Type B pancreatic cell (in vitro differentiated cells): ENCODE measurements around the gene PRRG3. TPM values are rescaled to one million over a fixed set of nuclear protein-coding genes. Genes with fewer than 3 reads are reported as not detected.

Source experiments
- DNase-seq: peaks from one replicate; pipeline ENCODE4 v3.0.0; 2021; ENCODE audit warnings: mixed read lengths; ENCODE audit not compliant: unreplicated experiment; ENCODE audit errors: extremely low spot score
- H3K27ac Mint-ChIP-seq: 2 replicates; pipeline ENCODE4 v1.8.0; 2021; ENCODE audit warnings: mild to moderate bottlenecking, mixed read lengths
- H3K27me3 Mint-ChIP-seq: 2 replicates; pipeline ENCODE4 v1.8.0; 2021; ENCODE audit warnings: mixed read lengths
- H3K36me3 Mint-ChIP-seq: 2 replicates; pipeline ENCODE4 v1.8.0; 2021; ENCODE audit warnings: mixed read lengths
- H3K4me1 Mint-ChIP-seq: one replicate; pipeline ENCODE4 v1.8.0; 2021; ENCODE audit warnings: mixed read lengths; ENCODE audit not compliant: unreplicated experiment
- H3K4me3 Mint-ChIP-seq: 2 replicates; pipeline ENCODE4 v1.8.0; 2021; ENCODE audit warnings: mild to moderate bottlenecking, mixed read lengths
- H3K9me3 Mint-ChIP-seq: 2 replicates; pipeline ENCODE4 v1.8.0; 2021; ENCODE audit warnings: mixed read lengths
- long read RNA-seq: library from polyadenylated mRNA; unstranded; transcript quantifications from one replicate; pipeline ENCODE4 v2.0.0, GENCODE V29; 2020
- total RNA-seq: library from RNA; stranded (reverse); gene quantifications from 2 replicates; pipeline ENCODE4 v1.2.1, GENCODE V29; 2021; ENCODE audit warnings: low replicate concordance
- TF ChIP-seq, protein P1 (sequence below): fragments of 200-600 bp; sonication (generic); conservative IDR thresholded peaks from 2 replicates; pipeline ENCODE4 v1.5.0; 2021; ENCODE audit warnings: antibody characterized with exemption, mild to moderate bottlenecking

PRRG3 gene
- 0.43 and 2.6 TPM in 2 replicates for total RNA-seq
- long read RNA-seq, result 0 reads

DNA sequence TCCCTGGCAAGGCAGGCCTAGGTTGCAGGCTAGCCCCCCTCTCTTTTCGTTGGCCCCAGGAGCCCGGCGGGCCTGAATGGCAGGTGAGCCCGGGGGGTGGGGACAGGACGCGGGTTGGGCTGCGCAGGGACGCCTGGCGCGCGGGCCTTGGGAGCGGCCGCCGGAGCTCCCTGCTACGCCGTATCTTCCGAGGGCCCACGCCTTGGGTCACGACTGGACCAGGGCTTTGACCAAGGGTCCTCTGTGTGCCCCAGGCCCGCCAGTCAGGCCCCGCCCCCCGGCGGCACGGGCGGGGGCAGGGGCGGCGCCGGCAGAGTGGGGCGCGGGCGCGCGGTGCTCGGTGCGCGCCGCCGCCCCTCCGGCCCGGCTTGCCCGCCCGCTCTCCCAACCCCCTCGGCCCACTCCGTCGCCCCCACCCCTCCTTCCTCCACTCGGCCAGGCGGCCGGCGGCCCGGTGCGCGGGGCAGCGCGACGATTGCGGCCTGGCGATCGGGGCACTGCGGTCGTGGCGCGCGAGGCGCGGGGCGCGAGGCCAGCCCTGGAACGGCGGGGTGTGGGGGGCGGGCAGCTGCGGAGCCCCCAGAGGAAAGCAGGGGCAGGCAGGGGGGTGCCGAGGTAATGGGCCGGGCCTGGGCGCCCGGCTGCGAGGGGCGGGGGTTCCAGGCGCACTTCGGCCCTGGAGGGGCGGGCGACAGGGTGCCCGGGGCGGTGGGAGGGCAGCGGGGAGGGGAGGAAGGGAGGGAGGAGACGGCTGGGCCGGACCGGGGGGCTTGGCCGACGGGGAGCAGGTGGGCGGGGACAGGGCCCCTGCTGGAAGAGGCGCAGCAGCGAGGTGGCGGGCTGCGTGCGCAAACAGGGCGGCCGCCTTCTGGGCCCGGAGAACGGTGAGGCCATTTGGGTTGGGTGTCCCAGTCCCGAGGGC, at the start of gene PRRG3:
TSS of gene PRRG3 (plus strand) at position 798 of the 922 bp plus-strand sequence. CDS start 3,357 bp downstream, outside the sequence.
- DNase-seq, result no peak
- Mint-ChIP-seq H3K4me3 (peak within 1 kb of the TSS; percentile 80), H3K9me3 (peaks cover 5% of the 10 kb centered on the region)

DNA sequence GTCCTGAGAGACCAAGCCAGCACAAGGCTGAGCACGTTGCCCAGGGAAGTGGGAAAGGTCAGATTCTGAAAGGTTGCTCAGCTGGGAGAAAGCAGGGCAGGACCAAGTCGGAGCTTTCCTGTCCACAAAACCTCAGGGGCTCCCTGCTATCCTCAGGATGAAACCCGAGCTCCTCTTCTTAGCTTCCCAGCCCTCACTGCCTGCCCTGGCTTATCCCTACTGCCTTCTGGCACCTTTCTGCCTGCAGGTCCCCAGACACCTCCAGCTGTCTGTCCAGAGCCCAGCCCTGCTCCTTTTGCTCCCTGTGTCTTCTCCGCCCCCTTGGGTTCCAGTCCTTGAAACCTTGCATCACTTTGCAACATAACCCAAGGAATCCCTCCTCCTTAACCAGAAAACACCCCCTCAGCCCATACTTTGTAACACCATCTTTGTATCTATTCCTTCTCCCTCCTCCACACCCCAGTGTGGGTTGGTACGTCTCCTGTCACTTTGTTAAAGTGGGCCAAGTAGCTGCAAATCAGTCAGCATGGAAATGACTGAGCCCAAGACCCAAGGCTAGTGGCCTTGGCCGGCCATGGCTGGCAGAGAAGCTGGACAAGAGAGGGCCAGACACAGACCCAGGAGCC, 20.0 kb upstream of the PRRG3 start:
- DNase-seq, result no peak

More for the DNA sequence above, at the start of gene PRRG3:
- Mint-ChIP-seq H3K27me3 (peaks cover 24% of the 10 kb centered on the region), H3K36me3 (no peaks in the 10 kb centered on the region), H3K27ac (no peak within 1 kb of the TSS), H3K4me1 (peaks cover 4% of the 10 kb centered on the region)
- TF ChIP-seq, protein P1, sequence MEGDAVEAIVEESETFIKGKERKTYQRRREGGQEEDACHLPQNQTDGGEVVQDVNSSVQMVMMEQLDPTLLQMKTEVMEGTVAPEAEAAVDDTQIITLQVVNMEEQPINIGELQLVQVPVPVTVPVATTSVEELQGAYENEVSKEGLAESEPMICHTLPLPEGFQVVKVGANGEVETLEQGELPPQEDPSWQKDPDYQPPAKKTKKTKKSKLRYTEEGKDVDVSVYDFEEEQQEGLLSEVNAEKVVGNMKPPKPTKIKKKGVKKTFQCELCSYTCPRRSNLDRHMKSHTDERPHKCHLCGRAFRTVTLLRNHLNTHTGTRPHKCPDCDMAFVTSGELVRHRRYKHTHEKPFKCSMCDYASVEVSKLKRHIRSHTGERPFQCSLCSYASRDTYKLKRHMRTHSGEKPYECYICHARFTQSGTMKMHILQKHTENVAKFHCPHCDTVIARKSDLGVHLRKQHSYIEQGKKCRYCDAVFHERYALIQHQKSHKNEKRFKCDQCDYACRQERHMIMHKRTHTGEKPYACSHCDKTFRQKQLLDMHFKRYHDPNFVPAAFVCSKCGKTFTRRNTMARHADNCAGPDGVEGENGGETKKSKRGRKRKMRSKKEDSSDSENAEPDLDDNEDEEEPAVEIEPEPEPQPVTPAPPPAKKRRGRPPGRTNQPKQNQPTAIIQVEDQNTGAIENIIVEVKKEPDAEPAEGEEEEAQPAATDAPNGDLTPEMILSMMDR, result no peak

DNA sequence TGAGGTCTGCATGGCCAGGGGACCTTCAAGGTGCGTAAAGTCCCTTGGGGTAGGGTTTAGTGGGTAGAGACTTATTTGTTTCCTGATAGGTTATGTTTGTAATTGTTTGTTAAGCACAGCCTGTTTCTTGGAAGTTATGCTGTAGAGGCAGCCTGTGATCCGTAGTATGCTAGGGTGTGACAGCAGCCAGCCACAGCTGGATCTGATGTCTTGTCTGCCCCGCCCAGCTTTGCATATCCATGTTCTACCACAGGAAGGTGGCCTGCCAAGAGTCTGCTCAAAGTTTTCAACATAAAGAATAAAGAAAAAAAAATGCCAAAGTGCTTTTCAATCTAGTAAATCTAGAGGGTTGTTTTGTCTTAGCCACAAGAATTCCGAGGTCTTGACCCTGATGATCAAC, 19.1 kb upstream of the PRRG3 start:
- Mint-ChIP-seq H3K9me3 (peaks cover 5% of the 10 kb centered on the region), H3K4me1 (no peaks in the 10 kb centered on the region), H3K27me3 (peaks cover 7% of the 10 kb centered on the region), H3K27ac (no peak overlapping the region), H3K4me3 (no peak overlapping the region), H3K36me3 (no peaks in the 10 kb centered on the region)
- DNase-seq, result no peak
- TF ChIP-seq, protein P1, result no peak

More for the DNA sequence above, 20.0 kb upstream of the PRRG3 start:
- H3K27ac Mint-ChIP-seq, result no peak overlapping the region
- H3K9me3 Mint-ChIP-seq, result peaks cover 5% of the 10 kb centered on the region
- H3K4me3 Mint-ChIP-seq, result no peak overlapping the region
- no peaks in the 10 kb centered on the region for H3K4me1 Mint-ChIP-seq
- TF ChIP-seq, protein P1, result no peak
- H3K27me3 Mint-ChIP-seq, result peaks cover 4% of the 10 kb centered on the region
- H3K36me3 Mint-ChIP-seq, result no peaks in the 10 kb centered on the region

DNA sequence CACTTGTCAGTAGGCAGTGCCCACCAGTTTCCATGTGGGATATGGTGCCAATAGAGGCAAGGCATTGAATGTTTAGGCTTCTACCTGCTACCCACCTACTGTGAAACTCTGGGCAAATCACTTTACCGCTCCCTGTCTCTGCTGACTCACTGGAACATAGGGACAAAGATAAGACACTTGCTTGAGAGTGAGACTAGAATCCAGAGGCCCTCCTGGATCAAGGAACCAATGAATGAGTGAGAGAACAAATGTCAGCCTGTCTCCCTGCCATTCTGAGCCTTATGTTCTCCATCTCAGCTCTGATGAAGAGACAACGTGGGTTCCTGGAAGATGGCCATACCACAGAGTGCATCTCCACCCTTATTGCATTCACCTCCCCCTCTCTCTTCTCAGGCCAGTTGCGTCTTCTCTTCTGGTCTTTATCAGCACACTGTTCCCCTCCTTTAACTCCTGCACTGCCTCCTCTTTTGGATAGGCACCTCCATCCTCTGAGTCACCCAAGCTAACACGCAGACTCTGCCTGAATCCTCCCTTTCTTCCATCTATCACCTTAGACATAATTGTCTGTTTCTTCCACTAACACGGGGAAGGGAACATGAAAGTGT, 15.4 kb upstream of the PRRG3 start:
- Mint-ChIP-seq H3K4me1 (no peaks in the 10 kb centered on the region), H3K36me3 (no peaks in the 10 kb centered on the region), H3K27me3 (peaks cover 14% of the 10 kb centered on the region), H3K4me3 (no peak overlapping the region), H3K9me3 (no peaks in the 10 kb centered on the region), H3K27ac (no peak overlapping the region)
- TF ChIP-seq, protein P1, result no peak
- no peak for DNase-seq

DNA sequence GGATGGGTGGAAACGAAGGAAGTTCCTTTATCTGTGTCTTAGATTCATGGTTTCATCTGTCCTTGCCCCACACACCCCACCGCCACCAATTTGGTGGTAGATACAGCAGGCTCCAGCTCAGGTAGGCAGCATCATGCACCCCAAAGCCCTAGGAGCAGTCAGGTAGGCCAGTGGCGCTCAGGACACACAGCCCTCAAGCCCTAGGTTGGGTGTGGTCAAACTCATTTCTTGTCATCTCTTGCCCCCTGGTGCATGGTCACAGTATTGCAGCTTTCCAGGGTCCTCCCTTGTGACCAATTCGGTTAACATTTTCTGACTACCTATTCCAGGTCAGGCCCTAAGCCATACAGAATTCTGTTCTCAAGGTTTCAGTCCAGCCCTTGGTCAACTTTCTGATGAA, 14.5 kb upstream of the PRRG3 start:
- TF ChIP-seq, protein P1, result peak; percentile 79
- Mint-ChIP-seq H3K27me3 (peaks cover 15% of the 10 kb centered on the region), H3K4me3 (no peak overlapping the region), H3K36me3 (no peaks in the 10 kb centered on the region), H3K27ac (no peak overlapping the region), H3K4me1 (no peaks in the 10 kb centered on the region), H3K9me3 (no peaks in the 10 kb centered on the region)
- no peak for DNase-seq
